Activated naive CD8-positive, alpha-beta T cell treated with anti-CD3 and anti-CD28 coated beads for 36 hours (primary cell): ENCODE results near the gene TRAPPC2. TPM values are rescaled to one million over a fixed set of nuclear protein-coding genes. Genes with fewer than 3 reads are reported as not detected.
A peak's percentile ranks its signal among the peaks of the same experiment; 100 is the strongest.

Experiments used
- DNase-seq: peaks from one replicate; pipeline ENCODE4 v3.0.0; 2021
- H3K27ac Mint-ChIP-seq: one replicate; pipeline ENCODE4 v1.8.0; 2022; ENCODE audit warnings: mild to moderate bottlenecking, moderate library complexity, mixed read lengths
- H3K27me3 Mint-ChIP-seq: one replicate; pipeline ENCODE4 v1.8.0; 2022; ENCODE audit warnings: mild to moderate bottlenecking, mixed read lengths
- H3K36me3 Mint-ChIP-seq: one replicate; pipeline ENCODE4 v1.8.0; 2021; ENCODE audit warnings: mild to moderate bottlenecking, mixed read lengths
- H3K4me1 Mint-ChIP-seq: one replicate; pipeline ENCODE4 v1.8.0; 2021; ENCODE audit warnings: mixed read lengths
- H3K4me3 Mint-ChIP-seq: one replicate; pipeline ENCODE4 v1.8.0; 2022; ENCODE audit warnings: mild to moderate bottlenecking, moderate library complexity, mixed read lengths
- H3K9me3 Mint-ChIP-seq: one replicate; pipeline ENCODE4 v1.8.0; 2022; ENCODE audit warnings: mixed read lengths
- total RNA-seq, 2 experiments: library from RNA; stranded (reverse); gene quantifications; one replicate each; pipeline ENCODE4 v1.2.3, GENCODE V29; 2021

The TRAPPC2 gene
- total RNA-seq, 2 experiments from 2014 or later = 15.8 to 16.6 TPM

GRCh38 chrX:13697976-13698375 lies 36.4 kb downstream of the TRAPPC2 start:
- no peaks in the 10 kb centered on the region for H3K27me3 Mint-ChIP-seq
- H3K4me1 Mint-ChIP-seq = peaks cover 62% of the 10 kb centered on the region
- H3K27ac Mint-ChIP-seq = no peak overlapping the region
- no peak for DNase-seq
- no peaks in the 10 kb centered on the region for H3K9me3 Mint-ChIP-seq
- H3K4me3 Mint-ChIP-seq = no peak overlapping the region
- H3K36me3 Mint-ChIP-seq = peaks cover 26% of the 10 kb centered on the region

- no peak for DNase-seq
- Mint-ChIP-seq H3K36me3 (peaks cover 28% of the 10 kb centered on the region), H3K27me3 (no peaks in the 10 kb centered on the region), H3K9me3 (no peaks in the 10 kb centered on the region), H3K4me1 (peaks cover 62% of the 10 kb centered on the region), H3K27ac (peak overlapping the region; percentile 68), H3K4me3 (no peak overlapping the region)
Measured at GRCh38 chrX:13697455-13697854, 37.0 kb downstream of the TRAPPC2 start.

- Mint-ChIP-seq H3K27me3 (no peaks in the 10 kb centered on the region), H3K27ac (no peak overlapping the region), H3K9me3 (no peaks in the 10 kb centered on the region), H3K4me3 (no peak overlapping the region), H3K4me1 (peaks cover 54% of the 10 kb centered on the region), H3K36me3 (peaks cover 19% of the 10 kb centered on the region)
- no peak for DNase-seq
Measured at GRCh38 chrX:13695601-13696115, 38.8 kb downstream of the TRAPPC2 start.

- DNase-seq = no peak
- peaks cover 60% of the 10 kb centered on the region for H3K4me1 Mint-ChIP-seq
- H3K27me3 Mint-ChIP-seq = no peaks in the 10 kb centered on the region
- no peak overlapping the region for H3K4me3 Mint-ChIP-seq
- no peaks in the 10 kb centered on the region for H3K9me3 Mint-ChIP-seq
- H3K27ac Mint-ChIP-seq = no peak overlapping the region
- peaks cover 24% of the 10 kb centered on the region for H3K36me3 Mint-ChIP-seq
Measured at GRCh38 chrX:13694983-13695382, 39.4 kb downstream of the TRAPPC2 start.

GRCh38 chrX:13694359-13694758 lies 40.1 kb downstream of the TRAPPC2 start:
- Mint-ChIP-seq H3K4me3 (no peak overlapping the region), H3K4me1 (peaks cover 58% of the 10 kb centered on the region), H3K27ac (no peak overlapping the region), H3K36me3 (peaks cover 22% of the 10 kb centered on the region), H3K9me3 (no peaks in the 10 kb centered on the region), H3K27me3 (no peaks in the 10 kb centered on the region)
- DNase-seq = no peak

GRCh38 chrX:13693341-13693961 lies 41.0 kb downstream of the TRAPPC2 start:
- Mint-ChIP-seq H3K27ac (peak overlapping the region; percentile 15), H3K9me3 (no peaks in the 10 kb centered on the region), H3K36me3 (peaks cover 18% of the 10 kb centered on the region), H3K4me3 (no peak overlapping the region), H3K27me3 (no peaks in the 10 kb centered on the region), H3K4me1 (peaks cover 54% of the 10 kb centered on the region)
- DNase-seq = no peak

GRCh38 chrX:13692771-13693231 lies 41.6 kb downstream of the TRAPPC2 start:
- H3K4me3 Mint-ChIP-seq = no peak overlapping the region
- no peak for DNase-seq
- peaks cover 59% of the 10 kb centered on the region for H3K4me1 Mint-ChIP-seq
- no peak overlapping the region for H3K27ac Mint-ChIP-seq
- H3K27me3 Mint-ChIP-seq = no peaks in the 10 kb centered on the region
- H3K36me3 Mint-ChIP-seq = peaks cover 18% of the 10 kb centered on the region
- H3K9me3 Mint-ChIP-seq = no peaks in the 10 kb centered on the region

- DNase-seq = no peak
- Mint-ChIP-seq H3K4me1 (peaks cover 56% of the 10 kb centered on the region), H3K27ac (peak overlapping the region; percentile 25), H3K27me3 (no peaks in the 10 kb centered on the region), H3K36me3 (peaks cover 16% of the 10 kb centered on the region), H3K4me3 (peak overlapping the region; percentile 22), H3K9me3 (no peaks in the 10 kb centered on the region)
Measured at GRCh38 chrX:13691841-13692371, 42.5 kb downstream of the TRAPPC2 start.

- Mint-ChIP-seq H3K4me3 (peak overlapping the region; percentile 89), H3K4me1 (peaks cover 53% of the 10 kb centered on the region), H3K36me3 (peaks cover 14% of the 10 kb centered on the region), H3K27me3 (no peaks in the 10 kb centered on the region), H3K27ac (peak overlapping the region; percentile 96), H3K9me3 (no peaks in the 10 kb centered on the region)
- DNase-seq = no peak
Measured at GRCh38 chrX:13690836-13691235, 43.6 kb downstream of the TRAPPC2 start.

GRCh38 chrX:13689741-13690211 lies 44.6 kb downstream of the TRAPPC2 start:
- Mint-ChIP-seq H3K36me3 (peaks cover 16% of the 10 kb centered on the region), H3K4me1 (peaks cover 57% of the 10 kb centered on the region), H3K27ac (peak overlapping the region; percentile 96), H3K4me3 (peak overlapping the region; percentile 89), H3K9me3 (no peaks in the 10 kb centered on the region), H3K27me3 (no peaks in the 10 kb centered on the region)
- DNase-seq = no peak

- H3K27me3 Mint-ChIP-seq = no peaks in the 10 kb centered on the region
- DNase-seq = peak; percentile 86
- peak within 1 kb of the TSS; percentile 89 for H3K4me3 Mint-ChIP-seq
- H3K27ac Mint-ChIP-seq = peak within 1 kb of the TSS; percentile 96
- H3K9me3 Mint-ChIP-seq = no peaks in the 10 kb centered on the region
- peaks cover 55% of the 10 kb centered on the region for H3K4me1 Mint-ChIP-seq
- peaks cover 18% of the 10 kb centered on the region for H3K36me3 Mint-ChIP-seq
Measured at GRCh38 chrX:13688958-13689740, 45.3 kb downstream of the TRAPPC2 start, which contains the start of gene RAB9A. TSS of gene RAB9A (plus strand) at chrX:13689128. CDS start at chrX:13708747, 19,619 bp downstream.

GRCh38 chrX:13688384-13688957 lies 45.9 kb downstream of the TRAPPC2 start:
- Mint-ChIP-seq H3K4me1 (peaks cover 51% of the 10 kb centered on the region), H3K9me3 (no peaks in the 10 kb centered on the region), H3K27ac (peak overlapping the region; percentile 96), H3K27me3 (no peaks in the 10 kb centered on the region), H3K36me3 (peaks cover 22% of the 10 kb centered on the region), H3K4me3 (peak overlapping the region; percentile 89)
- no peak for DNase-seq

- Mint-ChIP-seq H3K4me3 (no peak overlapping the region), H3K36me3 (peaks cover 18% of the 10 kb centered on the region), H3K27ac (peak overlapping the region; percentile 96), H3K27me3 (no peaks in the 10 kb centered on the region), H3K4me1 (peaks cover 40% of the 10 kb centered on the region), H3K9me3 (no peaks in the 10 kb centered on the region)
- no peak for DNase-seq
Measured at GRCh38 chrX:13687203-13687602, 47.2 kb downstream of the TRAPPC2 start.

- H3K27ac Mint-ChIP-seq = peak overlapping the region; percentile 77
- H3K4me1 Mint-ChIP-seq = peaks cover 29% of the 10 kb centered on the region
- DNase-seq = no peak
- no peaks in the 10 kb centered on the region for H3K27me3 Mint-ChIP-seq
- H3K36me3 Mint-ChIP-seq = peaks cover 15% of the 10 kb centered on the region
- H3K9me3 Mint-ChIP-seq = no peaks in the 10 kb centered on the region
- no peak overlapping the region for H3K4me3 Mint-ChIP-seq
Measured at GRCh38 chrX:13685126-13685763, 49.2 kb downstream of the TRAPPC2 start.
